ENCODE data around the gene OR2C3.
A peak's percentile ranks its signal among the peaks of the same experiment; 100 is the strongest.
"Not testable (repeated sequence)": the region's sequence is repeated elsewhere in the genome, so short reads cannot be mapped to it uniquely, and the experiment has no call there.

OR2C3 gene

DNA sequence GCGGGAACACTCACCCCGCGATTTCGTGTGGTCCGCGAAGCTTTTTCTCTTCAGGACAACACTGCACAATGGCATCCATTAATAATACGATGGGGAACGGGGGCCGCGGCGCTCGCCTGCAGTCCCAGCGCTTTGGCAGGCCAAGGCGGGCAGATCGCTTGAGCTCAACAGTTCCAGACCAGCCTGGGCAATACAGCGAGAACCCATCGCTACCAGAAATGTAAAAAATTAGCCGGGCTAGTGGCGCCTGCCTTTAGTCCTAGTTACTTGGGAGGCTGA is 17.7 kb downstream of the OR2C3 start:
- no peak for DNase-seq (ENCODE audit: low read depth in 1 of 2, low spot score in 1 of 2)

DNA sequence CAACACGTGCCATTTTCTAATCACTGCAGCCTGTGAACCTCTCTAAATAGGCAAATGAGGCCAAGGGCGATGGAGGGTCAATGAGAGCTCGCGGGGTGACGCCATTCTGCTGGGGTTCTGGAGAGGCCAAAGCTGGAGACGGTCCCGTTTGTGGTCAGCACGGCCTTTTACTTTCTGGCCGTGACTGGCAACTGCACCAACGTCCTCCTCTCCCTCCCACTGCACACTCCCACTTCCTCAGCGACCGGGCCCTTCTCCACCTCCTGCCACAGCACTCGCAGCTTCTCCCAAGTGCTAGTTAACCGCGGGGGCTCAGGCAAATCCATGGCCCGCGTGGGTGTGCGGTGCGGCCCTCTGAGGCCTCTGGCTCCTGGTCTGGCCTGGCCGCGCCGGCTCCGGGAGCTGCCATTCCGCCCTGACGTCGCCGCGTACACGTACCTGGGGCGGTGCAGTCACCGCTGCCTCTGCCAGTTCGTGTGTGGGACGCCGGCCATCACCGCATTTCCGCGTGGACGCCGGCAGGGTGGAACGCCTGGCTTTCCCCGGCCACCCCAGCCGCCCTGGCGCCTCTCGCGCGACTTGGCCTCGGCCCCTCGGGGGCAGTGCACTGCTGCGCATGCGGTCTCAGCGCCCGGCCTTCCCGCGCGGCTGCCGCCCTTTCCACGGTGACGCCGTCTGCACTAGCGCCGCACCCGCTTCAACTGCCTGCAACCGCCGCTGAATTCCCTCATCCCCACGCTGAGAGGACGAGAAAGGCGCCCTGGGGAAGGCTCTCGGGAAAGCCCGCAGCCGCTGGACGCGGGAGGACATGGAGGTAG is 18.2 kb downstream of the OR2C3 start:
- no peak for DNase-seq (ENCODE audit: low read depth in 1 of 2, low spot score in 1 of 2)

DNA sequence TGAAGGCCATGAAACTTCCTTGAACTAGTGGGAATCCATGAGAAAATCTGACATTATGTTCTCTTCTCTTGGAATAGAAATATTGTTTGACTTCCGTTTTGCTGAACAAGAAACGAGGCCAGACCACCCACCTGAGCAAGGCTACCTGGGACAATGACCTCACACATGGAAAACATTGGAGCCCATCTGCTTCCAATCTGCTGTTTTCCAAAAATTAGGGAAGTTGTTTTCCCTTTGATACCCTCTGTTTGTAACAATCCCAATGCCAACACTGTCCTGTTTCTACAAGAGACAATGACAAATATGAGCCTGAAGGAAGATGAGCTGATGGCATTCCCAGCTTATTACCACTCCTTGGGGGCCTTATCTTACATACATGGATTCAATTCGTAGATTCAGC is 29.4 kb downstream of the OR2C3 start:
- no peak for DNase-seq (ENCODE audit: low read depth in 1 of 2, low spot score in 1 of 2)

DNA sequence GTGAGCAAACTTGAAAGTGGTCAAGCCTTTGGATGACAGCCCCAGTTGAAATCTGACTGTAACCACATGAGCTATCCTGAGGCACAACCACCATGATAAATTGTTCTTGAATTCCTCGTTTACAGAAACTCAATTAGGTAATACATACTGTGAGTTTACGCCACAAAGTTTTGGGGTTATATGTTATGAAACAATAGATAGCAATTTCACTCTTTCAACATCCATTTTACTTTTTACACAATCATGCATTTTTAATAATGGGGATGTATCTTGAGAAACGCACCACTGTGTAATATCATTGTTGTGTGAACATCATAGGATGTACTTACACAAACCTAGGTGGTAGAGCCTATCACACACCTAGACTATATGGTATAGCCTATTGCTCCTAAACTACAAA is 35.4 kb downstream of the OR2C3 start:
- no peak for DNase-seq (ENCODE audit: low read depth in 1 of 2, low spot score in 1 of 2)

DNA sequence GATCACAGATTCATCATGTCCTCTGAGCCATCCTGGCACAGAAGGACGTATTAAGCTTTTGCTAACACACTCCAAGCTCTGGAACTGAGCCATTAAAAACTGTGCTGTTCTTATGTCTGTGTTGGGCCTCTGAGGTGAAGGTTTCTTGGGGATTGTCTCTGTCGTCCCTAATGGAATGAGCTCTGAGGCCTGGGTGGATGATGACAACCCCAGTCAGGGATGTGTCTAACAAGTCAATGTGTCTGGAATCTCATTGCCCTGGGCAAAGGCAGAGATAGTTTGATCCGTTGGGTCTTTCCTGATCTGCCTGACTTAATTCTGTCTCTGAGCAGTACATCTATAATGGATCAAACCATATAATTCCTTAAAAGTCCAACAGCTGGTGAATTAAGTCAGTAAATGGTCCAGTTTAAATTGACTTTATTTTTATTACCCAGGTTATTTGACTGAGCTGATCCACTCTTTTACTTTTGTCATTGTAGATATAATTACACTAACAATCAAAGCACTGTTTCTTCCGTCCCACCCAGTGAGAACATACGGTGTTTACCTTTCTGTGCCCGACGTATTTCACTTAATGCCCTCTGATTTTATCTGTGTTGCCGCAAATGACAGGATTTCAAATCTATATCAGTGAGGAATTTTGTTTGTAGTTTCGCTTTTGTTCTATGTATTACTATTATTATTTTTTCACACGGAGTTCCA is 39.5 kb downstream of the OR2C3 start:
- no peak for DNase-seq (ENCODE audit: low read depth in 1 of 2, low spot score in 1 of 2)

- DNase-seq (ENCODE audit: low read depth in 1 of 2, low spot score in 1 of 2) = no peak
These were observed 41.5 kb downstream of the OR2C3 start for GRCh38 chr1:247494767-247495166.

GRCh38 chr1:247493106-247493505 is 43.1 kb downstream of the OR2C3 start:
- DNase-seq (ENCODE audit: low read depth in 1 of 2, low spot score in 1 of 2) = no peak

DNA sequence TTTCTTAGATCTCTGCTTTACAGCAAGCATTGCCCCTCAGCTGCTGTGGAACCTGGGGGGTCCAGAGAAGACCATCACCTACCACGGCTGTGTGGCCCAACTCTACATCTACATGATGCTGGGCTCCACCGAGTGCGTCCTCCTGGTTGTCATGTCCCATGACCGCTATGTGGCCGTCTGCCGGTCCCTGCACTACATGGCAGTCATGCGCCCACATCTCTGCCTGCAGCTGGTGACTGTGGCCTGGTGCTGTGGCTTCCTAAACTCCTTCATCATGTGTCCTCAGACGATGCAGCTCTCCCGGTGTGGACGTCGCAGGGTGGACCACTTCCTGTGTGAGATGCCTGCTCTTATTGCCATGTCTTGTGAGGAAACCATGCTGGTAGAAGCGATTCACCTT is 44.9 kb downstream of the OR2C3 start:
- DNase-seq (ENCODE audit: low read depth in 1 of 2, low spot score in 1 of 2) = no peak

DNA sequence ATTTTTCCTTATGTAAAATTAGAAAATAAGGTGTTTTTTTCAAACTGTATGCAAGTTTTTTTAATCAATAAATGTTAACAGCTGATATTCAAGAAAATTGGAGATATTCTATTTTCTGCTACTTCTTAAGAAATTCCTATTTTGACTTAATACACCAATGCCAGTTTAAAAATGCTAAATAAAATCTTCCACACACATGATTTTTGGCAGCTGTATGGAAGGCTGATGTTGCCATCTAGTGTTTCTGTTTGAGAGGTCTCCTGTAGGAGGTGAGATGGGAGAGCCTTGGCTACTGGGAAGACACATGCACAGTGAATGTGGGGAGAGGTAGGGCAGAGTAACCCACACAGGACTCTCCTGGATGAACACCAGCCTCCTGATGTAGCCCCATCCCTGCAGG is 49.2 kb downstream of the OR2C3 start:
- DNase-seq (ENCODE audit: low read depth in 1 of 2, low spot score in 1 of 2) = peak in 1 of 2 donors; percentile 26

DNA sequence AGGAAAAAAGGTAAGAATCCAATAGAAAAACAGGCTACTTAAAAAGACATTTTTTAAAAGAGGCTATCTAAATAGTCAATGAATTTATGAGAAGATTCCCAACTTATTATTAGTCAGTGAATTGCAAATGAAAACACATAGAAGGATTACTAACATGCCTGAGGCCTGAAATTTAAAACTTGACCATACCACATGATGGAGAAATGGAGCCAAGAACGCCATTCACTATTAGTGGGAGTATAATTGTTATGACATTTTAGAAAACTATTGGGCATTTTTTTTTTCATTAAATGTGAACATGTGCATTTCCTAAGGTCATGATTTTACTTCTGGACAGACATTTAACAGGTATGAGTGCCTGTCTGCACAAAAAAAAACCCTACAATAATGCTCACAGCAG is 53.5 kb downstream of the OR2C3 start:
- DNase-seq (ENCODE audit: low read depth in 1 of 2, low spot score in 1 of 2) = no peak

- DNase-seq (ENCODE audit: low read depth in 1 of 2, low spot score in 1 of 2) = not testable (repeated sequence)
These were observed 59.7 kb downstream of the OR2C3 start for GRCh38 chr1:247476328-247477058.

DNA sequence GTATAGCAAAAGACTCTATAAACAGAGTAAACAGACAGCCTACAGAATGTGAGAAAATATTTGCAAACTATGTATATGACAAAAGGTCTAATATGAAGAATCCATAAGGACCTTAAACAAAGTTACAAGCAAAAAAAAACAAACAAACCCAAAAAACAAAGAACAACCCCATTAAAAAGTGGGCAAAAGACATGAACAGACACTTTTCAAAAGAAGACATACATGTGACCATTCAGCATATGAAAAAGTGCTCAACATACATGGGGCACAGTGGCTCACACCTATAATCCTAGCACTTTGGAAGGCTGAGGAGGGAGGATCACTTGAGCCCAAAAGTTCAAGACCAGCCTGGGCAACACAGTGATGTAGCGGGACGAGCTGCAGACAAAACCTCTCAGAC is 60.4 kb downstream of the OR2C3 start:
- no peak for DNase-seq (ENCODE audit: low read depth in 1 of 2, low spot score in 1 of 2)

Measured in activated CD4-positive, alpha-beta T cell treated with anti-CD3 and anti-CD28 coated beads, Interleukin-2, amount 50 U/mL, for 24 hours (primary cell).